GM12873 (cell line): Measurements from ENCODE around the gene TMEM203.

ENCODE experiments used
- TF ChIP-seq, protein P1 (sequence below): IDR thresholded peaks from 2 replicates; pipeline ENCODE4 v1.5.1; 2012; ENCODE audit warnings: low read depth, mild to moderate bottlenecking, moderate library complexity, low read length, control low read depth; ENCODE audit not compliant: insufficient read depth; ENCODE audit errors: missing control alignments

The TMEM203 gene

DNA sequence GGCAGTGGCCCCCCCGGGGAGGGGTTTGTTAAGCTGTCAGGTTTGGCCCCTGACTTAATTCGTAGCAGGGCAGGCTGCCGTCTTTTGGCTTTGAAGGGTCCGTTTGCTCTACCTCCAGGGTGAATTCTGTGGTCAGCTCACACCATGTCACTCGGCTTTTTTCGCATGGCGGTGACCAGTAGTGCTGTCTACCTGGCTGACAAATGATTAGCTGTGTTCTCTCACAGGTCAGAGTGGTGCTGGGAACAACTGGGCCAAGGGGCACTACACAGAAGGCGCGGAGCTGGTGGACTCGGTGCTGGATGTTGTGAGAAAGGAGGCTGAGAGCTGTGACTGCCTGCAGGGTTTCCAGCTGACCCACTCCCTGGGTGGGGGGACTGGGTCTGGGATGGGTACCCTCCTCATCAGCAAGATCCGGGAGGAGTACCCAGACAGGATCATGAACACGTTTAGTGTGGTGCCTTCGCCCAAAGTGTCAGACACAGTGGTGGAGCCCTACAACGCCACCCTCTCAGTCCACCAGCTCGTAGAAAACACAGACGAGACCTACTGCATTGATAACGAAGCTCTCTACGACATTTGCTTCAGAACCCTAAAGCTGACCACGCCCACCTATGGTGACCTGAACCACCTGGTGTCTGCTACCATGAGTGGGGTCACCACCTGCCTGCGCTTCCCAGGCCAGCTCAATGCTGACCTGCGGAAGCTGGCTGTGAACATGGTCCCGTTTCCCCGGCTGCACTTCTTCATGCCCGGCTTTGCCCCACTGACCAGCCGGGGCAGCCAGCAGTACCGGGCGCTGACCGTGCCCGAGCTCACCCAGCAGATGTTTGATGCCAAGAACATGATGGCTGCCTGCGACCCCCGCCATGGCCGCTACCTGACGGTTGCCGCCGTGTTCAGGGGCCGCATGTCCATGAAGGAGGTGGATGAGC lies 37.1 kb upstream of the TMEM203 start:
- TF ChIP-seq, protein P1, sequence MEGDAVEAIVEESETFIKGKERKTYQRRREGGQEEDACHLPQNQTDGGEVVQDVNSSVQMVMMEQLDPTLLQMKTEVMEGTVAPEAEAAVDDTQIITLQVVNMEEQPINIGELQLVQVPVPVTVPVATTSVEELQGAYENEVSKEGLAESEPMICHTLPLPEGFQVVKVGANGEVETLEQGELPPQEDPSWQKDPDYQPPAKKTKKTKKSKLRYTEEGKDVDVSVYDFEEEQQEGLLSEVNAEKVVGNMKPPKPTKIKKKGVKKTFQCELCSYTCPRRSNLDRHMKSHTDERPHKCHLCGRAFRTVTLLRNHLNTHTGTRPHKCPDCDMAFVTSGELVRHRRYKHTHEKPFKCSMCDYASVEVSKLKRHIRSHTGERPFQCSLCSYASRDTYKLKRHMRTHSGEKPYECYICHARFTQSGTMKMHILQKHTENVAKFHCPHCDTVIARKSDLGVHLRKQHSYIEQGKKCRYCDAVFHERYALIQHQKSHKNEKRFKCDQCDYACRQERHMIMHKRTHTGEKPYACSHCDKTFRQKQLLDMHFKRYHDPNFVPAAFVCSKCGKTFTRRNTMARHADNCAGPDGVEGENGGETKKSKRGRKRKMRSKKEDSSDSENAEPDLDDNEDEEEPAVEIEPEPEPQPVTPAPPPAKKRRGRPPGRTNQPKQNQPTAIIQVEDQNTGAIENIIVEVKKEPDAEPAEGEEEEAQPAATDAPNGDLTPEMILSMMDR = no peak

DNA sequence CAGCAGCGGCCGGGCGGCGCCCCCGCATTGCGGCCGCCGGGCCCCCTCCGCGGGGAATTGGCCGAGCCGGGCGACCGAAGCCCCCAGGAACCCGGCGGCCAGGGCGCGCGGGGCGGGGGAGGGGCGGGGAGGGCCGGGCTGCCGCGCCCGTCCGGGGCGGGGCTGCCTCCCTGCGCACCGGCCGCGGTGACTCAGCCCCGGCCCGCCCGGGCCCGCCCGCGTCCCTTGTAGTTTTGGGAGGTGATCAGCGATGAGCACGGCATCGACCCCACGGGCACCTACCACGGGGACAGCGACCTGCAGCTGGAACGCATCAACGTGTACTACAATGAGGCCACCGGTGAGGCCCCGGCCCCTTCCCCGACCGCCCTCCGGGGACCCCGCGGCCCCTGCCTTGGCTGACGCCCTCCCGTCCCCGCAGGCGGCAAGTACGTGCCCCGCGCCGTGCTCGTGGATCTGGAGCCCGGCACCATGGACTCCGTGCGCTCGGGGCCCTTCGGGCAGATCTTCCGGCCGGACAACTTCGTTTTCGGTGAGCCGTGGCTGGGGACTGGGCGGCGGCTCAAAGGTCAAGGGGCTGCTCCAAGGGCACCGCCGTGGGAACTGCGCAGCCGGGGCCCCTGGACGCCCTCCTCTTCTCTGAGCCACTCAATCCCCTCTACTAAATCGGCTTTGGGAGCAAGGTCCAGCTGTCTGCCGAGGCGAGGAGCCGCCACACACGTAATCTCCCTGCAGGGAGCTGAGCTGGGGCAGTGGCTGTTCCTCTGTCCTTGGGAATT lies 36.2 kb upstream of the TMEM203 start:
- TF ChIP-seq, protein P1 = no peak

DNA sequence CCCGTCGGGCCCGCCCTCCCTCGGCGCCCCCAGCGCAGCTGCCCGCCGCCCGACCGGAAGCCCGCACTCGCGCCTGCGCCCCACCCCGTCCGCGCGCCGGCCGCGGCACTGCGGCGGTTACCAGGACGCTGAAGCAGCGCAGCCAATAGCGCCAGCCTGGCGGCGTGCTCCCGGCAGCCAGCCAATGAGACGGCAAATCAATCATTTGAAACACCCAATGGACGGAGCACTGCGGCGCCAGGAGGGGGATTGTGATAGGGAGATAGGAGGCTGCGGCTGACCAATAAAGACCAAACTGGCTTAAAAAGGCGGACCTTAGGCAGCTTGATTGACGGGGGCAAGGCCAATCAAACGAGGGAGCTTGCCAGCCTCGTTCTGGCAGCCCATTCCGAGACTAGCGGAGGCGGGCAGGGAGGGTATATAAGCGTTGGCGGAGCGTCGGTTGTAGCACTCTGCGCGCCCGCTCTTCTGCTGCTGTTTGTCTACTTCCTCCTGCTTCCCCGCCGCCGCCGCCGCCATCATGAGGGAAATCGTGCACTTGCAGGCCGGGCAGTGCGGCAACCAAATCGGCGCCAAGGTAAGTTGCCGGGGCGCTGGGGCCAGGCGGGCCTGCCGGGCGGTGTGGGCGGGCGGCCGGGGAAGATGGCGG lies 35.5 kb upstream of the TMEM203 start, which contains the start of gene TUBB4B:
Gene TUBB4B (plus strand): TSS at position 447 of the 649 bp plus-strand sequence. CDS start 74 bp downstream, at position 521.
- TF ChIP-seq, protein P1 = no peak

DNA sequence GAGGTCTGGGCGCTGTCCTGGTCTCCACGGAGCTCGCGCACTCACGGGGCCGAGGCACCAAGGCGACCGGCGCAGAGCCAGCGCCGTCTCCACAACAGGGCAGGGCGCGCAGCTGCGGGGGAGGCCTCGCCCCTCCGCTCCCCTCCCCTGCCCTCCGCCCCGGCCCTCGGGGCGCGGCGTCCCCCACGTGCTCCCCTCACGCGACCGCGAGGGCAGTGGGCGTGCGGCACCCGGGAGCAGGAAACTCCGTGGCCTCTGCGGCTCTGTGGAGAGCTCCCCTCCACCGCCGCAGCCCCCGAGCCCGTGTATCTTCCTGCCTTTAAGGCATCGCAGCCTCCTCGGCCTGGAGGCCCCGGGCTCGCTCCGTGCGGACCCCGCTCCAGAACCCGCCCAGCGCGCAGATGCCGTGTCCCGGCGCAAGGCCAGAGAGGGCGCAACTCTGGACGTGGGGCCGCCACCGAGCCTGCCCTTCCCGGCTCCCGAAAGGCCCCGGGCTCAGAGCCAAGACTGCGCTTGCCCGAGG lies 34.9 kb upstream of the TMEM203 start:
- TF ChIP-seq, protein P1 = no peak

DNA sequence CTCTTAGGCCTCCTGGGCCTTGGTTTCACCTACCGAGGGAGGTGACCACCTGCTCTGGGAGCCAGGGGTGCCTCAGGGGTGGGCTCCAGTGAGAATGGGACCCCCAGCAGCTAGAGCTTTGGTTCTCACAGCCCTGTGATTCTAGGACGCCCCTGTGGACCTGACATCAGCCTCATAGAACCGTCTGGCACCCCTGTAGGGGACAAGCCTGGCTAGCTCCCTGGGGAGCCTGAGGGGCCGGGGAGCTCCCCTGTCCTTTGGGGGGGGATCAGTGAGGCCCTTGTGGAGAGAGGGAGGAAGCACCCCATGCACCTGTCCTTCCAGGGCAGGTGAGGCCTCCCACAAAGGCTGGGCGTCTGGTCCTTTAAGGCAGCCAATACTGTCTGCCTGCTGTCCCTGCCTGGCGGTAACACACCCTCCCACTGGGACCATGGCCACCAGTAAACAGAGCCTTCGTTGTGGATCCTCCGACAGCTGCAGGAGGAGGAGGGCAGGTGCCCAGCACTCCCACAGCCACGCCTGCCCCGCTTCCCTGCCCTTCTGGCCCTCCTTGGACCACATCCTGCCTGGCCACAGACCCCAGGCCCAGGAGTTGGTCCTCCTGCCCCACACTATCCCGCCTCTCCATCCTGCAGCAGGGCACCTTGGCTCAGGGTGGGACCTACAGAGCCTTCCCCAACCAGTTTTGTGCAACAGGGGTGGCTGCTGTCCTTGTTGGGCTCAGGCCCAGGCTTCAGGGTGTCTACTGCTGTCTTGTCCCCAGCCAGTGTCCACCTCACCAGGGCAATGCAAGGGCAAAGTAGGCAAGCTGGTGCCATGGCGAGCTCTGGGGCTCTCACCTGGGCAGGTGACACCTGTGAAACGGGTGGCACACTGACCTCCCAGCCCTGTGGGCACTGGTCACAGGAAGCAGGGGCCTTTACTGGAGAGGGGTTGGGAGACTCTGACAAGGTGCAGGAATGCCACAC lies 32.6 kb upstream of the TMEM203 start:
- TF ChIP-seq, protein P1 = no peak

DNA sequence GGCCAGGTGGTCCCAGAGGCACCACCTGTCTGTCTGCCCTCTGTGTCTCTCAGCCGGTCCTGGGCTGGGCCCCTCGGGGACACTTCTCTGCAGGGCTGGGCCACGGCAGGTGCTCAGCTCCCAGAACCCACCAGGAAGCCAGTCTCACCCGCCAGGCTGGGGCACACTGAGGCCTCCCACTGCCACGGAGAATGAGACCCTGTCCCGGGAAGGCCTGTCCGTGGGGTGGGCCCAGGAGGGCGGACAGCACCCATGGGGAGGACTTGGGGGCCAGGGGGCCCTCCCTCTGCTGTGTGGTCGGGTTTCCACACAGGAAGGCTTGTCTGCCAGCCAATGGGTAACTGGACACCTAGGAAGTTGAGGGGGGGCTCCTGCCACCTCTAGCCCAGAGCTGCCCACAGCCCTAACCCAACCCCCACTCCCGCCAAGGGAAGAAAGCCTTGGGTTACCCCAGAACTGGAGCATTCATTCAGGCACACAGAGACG lies 31.5 kb upstream of the TMEM203 start:
- TF ChIP-seq, protein P1 = no peak
